Activated B cell treated with CpG ODN at 0.5 μM for 24 hours (primary cell): Measurements from ENCODE around the gene FUZ. TPM values are rescaled to one million over a fixed set of nuclear protein-coding genes. Genes with fewer than 3 reads are reported as not detected.

Experiments
- ATAC-seq: fragments of 200-7000 bp; cut with Tn5 transposase; one replicate; pipeline ENCODE4 v1.10.0; 2021; ENCODE audit warnings: low read depth, mild to moderate bottlenecking, moderate library complexity
- CTCF ChIA-PET: fragments of 350-600 bp; sonication (Branson Sonifier 250); formaldehyde crosslinking; loops from one replicate; lab custom pipeline; 2021; ENCODE audit warnings: antibody characterized with exemption; lab: Charles Lee
- POLR2A ChIA-PET: fragments of 350-600 bp; sonication (Branson Sonifier 250); formaldehyde crosslinking; loops from one replicate; lab custom pipeline; 2021; ENCODE audit warnings: antibody characterized with exemption; lab: Charles Lee
- DNase-seq: peaks from one replicate; pipeline ENCODE4 v3.0.0; 2022
- H3K27ac Mint-ChIP-seq: one replicate; pipeline ENCODE4 v1.8.0; 2020; ENCODE audit warnings: mixed read lengths
- H3K27me3 Mint-ChIP-seq: one replicate; pipeline ENCODE4 v1.8.0; 2021; ENCODE audit warnings: mixed read lengths
- H3K36me3 Mint-ChIP-seq: one replicate; pipeline ENCODE4 v1.8.0; 2021; ENCODE audit warnings: low read depth, mixed read lengths
- H3K4me1 Mint-ChIP-seq: one replicate; pipeline ENCODE4 v1.8.0; 2021; ENCODE audit warnings: mixed read lengths
- H3K4me3 Mint-ChIP-seq: one replicate; pipeline ENCODE4 v1.8.0; 2020; ENCODE audit warnings: mild to moderate bottlenecking, mixed read lengths
- H3K9me3 Mint-ChIP-seq: one replicate; pipeline ENCODE4 v1.8.0; 2020; ENCODE audit warnings: mixed read lengths
- CTCF ChIP-seq: fragments of 200-600 bp; IDR thresholded peaks from one replicate; pipeline ENCODE4 v1.8.0; 2022; ENCODE audit warnings: antibody characterized with exemption, mild to moderate bottlenecking
- intact Hi-C: fragments of 100-400 bp; cut with micrococcal nuclease; formaldehyde crosslinking; loops from one replicate; pipeline ENCODE4 v1.15.1; 2024
- total RNA-seq: library from RNA; stranded (reverse); gene quantifications from 2 replicates; pipeline ENCODE4 v1.2.3, GENCODE V29; 2022

The FUZ gene
- total RNA-seq, 1 donor from 2014 or later = 12.0 TPM

- Mint-ChIP-seq H3K9me3 (no peaks in the 10 kb centered on the region), H3K27ac (no peak within 1 kb of the TSS), H3K4me1 (peaks cover 19% of the 10 kb centered on the region), H3K4me3 (no peak within 1 kb of the TSS), H3K27me3 (no peaks in the 10 kb centered on the region), H3K36me3 (peaks cover 3% of the 10 kb centered on the region)
- ChIA-PET POLR2A (no interaction called here), CTCF (no interaction called here)
- DNase-seq (no peak), ATAC-seq (no peak)
- no peak for TF ChIP-seq CTCF
- intact Hi-C loops = no loop called here
These were observed 49.9 kb downstream of the FUZ start, which contains the start of gene TSKS for GRCh38 chr19:49763230-49763629. Gene TSKS, minus strand, starts transcription at chr19:49763306. Its CDS starts 59 bp downstream, at chr19:49763247.

GRCh38 chr19:49761625-49762311 is 51.3 kb downstream of the FUZ start:
- CTCF ChIA-PET = no interaction called here
- H3K27ac Mint-ChIP-seq = no peak overlapping the region
- intact Hi-C loops = no loop called here
- POLR2A ChIA-PET = interaction anchor here (1.0 kb wide), 1 partner anchor 1592 kb away, joined by 8 read pairs; no protein-coding TSS in a partner anchor
- no peak overlapping the region for H3K4me3 Mint-ChIP-seq
- DNase-seq = no peak
- peaks cover 8% of the 10 kb centered on the region for H3K4me1 Mint-ChIP-seq
- TF ChIP-seq CTCF = no peak
- ATAC-seq = no peak
- H3K27me3 Mint-ChIP-seq = no peaks in the 10 kb centered on the region
- H3K36me3 Mint-ChIP-seq = no peaks in the 10 kb centered on the region
- H3K9me3 Mint-ChIP-seq = no peaks in the 10 kb centered on the region

- DNase-seq (no peak), ATAC-seq (no peak)
- no peaks in the 10 kb centered on the region for H3K27me3 Mint-ChIP-seq
- intact Hi-C loops = no loop called here
- H3K9me3 Mint-ChIP-seq = no peaks in the 10 kb centered on the region
- POLR2A ChIA-PET = interaction anchor here (1.0 kb wide), 1 partner anchor 1592 kb away, joined by 8 read pairs; no protein-coding TSS in a partner anchor
- H3K36me3 Mint-ChIP-seq = no peaks in the 10 kb centered on the region
- no peak overlapping the region for H3K4me3 Mint-ChIP-seq
- CTCF ChIA-PET = no interaction called here
- TF ChIP-seq CTCF = no peak
- peaks cover 6% of the 10 kb centered on the region for H3K4me1 Mint-ChIP-seq
- no peak overlapping the region for H3K27ac Mint-ChIP-seq
These were observed 51.9 kb downstream of the FUZ start for GRCh38 chr19:49761249-49761624.

- Mint-ChIP-seq H3K4me3 (no peak overlapping the region), H3K27me3 (no peaks in the 10 kb centered on the region), H3K27ac (no peak overlapping the region), H3K36me3 (no peaks in the 10 kb centered on the region), H3K9me3 (peaks cover 2% of the 10 kb centered on the region), H3K4me1 (peaks cover 1% of the 10 kb centered on the region)
- ATAC-seq (no peak), DNase-seq (no peak)
- TF ChIP-seq CTCF = no peak
- ChIA-PET POLR2A (no interaction called here), CTCF (no interaction called here)
- intact Hi-C loops = no loop called here
These were observed 54.8 kb downstream of the FUZ start for GRCh38 chr19:49758292-49758691.

Other genes with a start within 250 kb of the FUZ start
- gene NOSIP, start 232.7 kb downstream of the FUZ start, total RNA-seq = 49.9 and 54.8 TPM in 2 replicates
- gene PRRG2, start 232.0 kb downstream of the FUZ start, total RNA-seq = 1.8 and 2.2 TPM in 2 replicates
- 37.1 and 42.1 TPM in 2 replicates for gene PRR12, start 222.1 kb downstream of the FUZ start, total RNA-seq
- 4.8 and 5.1 TPM in 2 replicates for gene RRAS, start 173.1 kb downstream of the FUZ start, total RNA-seq
- 58.7 and 61.0 TPM in 2 replicates for gene SCAF1, start 171.1 kb downstream of the FUZ start, total RNA-seq
- gene IRF3, start 147.4 kb downstream of the FUZ start, total RNA-seq = 145 and 171 TPM in 2 replicates
- gene BCL2L12, start 147.4 kb downstream of the FUZ start, total RNA-seq = 30.7 and 39.1 TPM in 2 replicates
- gene PRMT1, start 136.0 kb downstream of the FUZ start, total RNA-seq = 372 and 376 TPM in 2 replicates
- 6.8 and 9.5 TPM in 2 replicates for gene ADM5, start 123.7 kb downstream of the FUZ start, total RNA-seq
- 0.35 and 0.51 TPM in 2 replicates for gene CPT1C, start 122.2 kb downstream of the FUZ start, total RNA-seq
- 0.39 and 0.55 TPM in 2 replicates for gene TSKS, start 50.0 kb downstream of the FUZ start, total RNA-seq
- gene AP2A1, start 46.3 kb downstream of the FUZ start, total RNA-seq = 56.7 and 60.6 TPM in 2 replicates
- 70.1 and 88.8 TPM in 2 replicates for gene MED25, start 5.0 kb upstream of the FUZ start, total RNA-seq
- 103 and 107 TPM in 2 replicates for gene PTOV1, start 37.9 kb upstream of the FUZ start, total RNA-seq
- gene PNKP, start 54.3 kb upstream of the FUZ start, total RNA-seq = 174 and 205 TPM in 2 replicates
- gene AKT1S1, start 64.1 kb upstream of the FUZ start, total RNA-seq = 21.3 and 28.7 TPM in 2 replicates
- 51.1 and 57.0 TPM in 2 replicates for gene TBC1D17, start 64.4 kb upstream of the FUZ start, total RNA-seq
- 24.0 and 25.5 TPM in 2 replicates for gene IL4I1, start 83.6 kb upstream of the FUZ start, total RNA-seq
- 198 and 199 TPM in 2 replicates for gene ATF5, start 115.9 kb upstream of the FUZ start, total RNA-seq
- gene NUP62, start 116.2 kb upstream of the FUZ start, total RNA-seq = 96.8 and 114 TPM in 2 replicates
- gene SIGLEC11, start 147.9 kb upstream of the FUZ start, total RNA-seq = not detected in 2 replicates
- 71.1 and 82.6 TPM in 2 replicates for gene VRK3, start 212.1 kb upstream of the FUZ start, total RNA-seq
- 10.5 and 14.2 TPM in 2 replicates for gene ZNF473, start 212.7 kb upstream of the FUZ start, total RNA-seq